Measurements from ENCODE around the gene ENDOV.

ENDOV gene

DNA sequence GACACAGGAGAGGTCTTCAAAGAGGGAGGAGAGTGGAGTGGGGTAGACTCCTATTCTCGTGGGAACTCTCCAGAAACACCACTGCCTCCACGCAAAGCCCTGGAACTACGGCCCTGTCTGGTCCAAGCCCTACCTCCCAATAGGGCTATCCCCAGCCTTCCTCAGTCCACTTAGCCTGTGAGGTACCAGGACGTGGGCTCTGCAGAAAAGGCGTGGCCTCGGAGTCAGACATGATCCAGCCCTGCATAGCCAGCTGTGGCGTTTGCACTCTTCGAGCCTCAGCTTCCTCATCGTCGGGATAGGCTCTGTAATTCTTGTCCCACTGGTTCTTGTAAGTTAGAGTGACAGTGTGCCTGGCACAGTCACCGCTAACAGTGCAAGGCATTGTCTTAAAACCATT is 13.8 kb downstream of the ENDOV start:
- POLR2A ChIA-PET = no interaction called here

DNA sequence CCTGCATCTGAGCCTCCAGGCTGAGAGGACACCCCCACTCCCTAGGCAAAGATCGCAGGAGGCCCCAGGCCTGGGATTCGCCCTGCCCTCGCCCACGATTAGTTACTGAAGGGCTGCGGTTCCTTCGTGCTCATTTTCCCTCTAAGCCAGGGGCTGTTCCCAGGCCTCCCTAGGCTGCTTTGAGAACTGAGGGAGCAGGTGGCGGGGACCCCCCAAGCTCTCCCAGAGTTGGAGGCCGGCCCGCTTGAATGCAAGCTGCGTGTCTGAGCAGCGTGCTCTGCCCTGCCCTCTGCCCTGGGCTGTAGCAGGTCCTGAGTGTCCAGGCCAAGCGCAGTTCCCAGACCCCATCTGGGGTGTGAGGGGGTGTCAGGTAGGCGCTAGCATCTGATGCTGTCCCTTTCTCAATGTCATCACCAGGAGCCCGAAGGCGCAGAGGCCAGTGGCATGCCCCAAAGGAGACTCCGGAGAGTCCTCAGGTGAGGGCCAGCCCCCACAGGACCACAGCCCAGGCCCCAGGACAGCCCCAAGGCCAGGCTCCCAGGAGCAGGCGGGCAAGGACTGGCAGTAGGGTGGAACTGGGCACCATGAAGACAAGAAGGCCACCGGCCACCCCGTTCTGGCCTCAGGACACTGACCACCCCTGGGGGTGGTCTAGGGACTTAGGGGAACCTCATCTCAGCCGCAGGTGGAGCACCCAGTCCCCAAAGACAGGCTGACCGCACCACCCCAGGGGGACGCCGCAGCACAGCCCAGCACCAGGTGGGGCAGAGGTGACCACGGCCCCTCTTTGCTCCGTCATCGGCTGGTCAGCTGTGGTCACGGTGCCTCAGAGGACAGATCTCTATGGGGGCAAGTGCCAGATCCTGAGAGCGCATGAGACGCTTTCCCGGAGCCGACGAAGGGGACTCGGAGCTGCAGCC is 14.6 kb downstream of the ENDOV start:
- ChIA-PET POLR2A (no interaction called here), CTCF (interaction anchor here (1.0 to 9.1 kb wide), 3 partner anchors 14 to 540 kb away, joined by 3 to 140 read pairs (median 32); partner anchors contain the start of gene ENDOV)
- TF ChIP-seq, protein P1, sequence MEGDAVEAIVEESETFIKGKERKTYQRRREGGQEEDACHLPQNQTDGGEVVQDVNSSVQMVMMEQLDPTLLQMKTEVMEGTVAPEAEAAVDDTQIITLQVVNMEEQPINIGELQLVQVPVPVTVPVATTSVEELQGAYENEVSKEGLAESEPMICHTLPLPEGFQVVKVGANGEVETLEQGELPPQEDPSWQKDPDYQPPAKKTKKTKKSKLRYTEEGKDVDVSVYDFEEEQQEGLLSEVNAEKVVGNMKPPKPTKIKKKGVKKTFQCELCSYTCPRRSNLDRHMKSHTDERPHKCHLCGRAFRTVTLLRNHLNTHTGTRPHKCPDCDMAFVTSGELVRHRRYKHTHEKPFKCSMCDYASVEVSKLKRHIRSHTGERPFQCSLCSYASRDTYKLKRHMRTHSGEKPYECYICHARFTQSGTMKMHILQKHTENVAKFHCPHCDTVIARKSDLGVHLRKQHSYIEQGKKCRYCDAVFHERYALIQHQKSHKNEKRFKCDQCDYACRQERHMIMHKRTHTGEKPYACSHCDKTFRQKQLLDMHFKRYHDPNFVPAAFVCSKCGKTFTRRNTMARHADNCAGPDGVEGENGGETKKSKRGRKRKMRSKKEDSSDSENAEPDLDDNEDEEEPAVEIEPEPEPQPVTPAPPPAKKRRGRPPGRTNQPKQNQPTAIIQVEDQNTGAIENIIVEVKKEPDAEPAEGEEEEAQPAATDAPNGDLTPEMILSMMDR (IDR thresholded peaks at IDR 0.05; ENCODE audit: insufficient read depth, low read length, missing control alignments) = no peak

More for the DNA sequence above, 13.8 kb downstream of the ENDOV start:
- no peak overlapping the region for H3K4me3 ChIP-seq (ENCODE audit: low read depth, low read length)
- TF ChIP-seq, protein P1 (IDR thresholded peaks at IDR 0.05; ENCODE audit: insufficient read depth, low read length, missing control alignments) = no peak
- CTCF ChIA-PET = interaction anchor here (1.1 to 9.1 kb wide), 5 partner anchors 9 to 553 kb away, joined by 4 to 140 read pairs (median 17); partner anchors contain the start of gene ENDOV
- DNase-seq (ENCODE audit: low read depth, low spot score) = no peak

DNA sequence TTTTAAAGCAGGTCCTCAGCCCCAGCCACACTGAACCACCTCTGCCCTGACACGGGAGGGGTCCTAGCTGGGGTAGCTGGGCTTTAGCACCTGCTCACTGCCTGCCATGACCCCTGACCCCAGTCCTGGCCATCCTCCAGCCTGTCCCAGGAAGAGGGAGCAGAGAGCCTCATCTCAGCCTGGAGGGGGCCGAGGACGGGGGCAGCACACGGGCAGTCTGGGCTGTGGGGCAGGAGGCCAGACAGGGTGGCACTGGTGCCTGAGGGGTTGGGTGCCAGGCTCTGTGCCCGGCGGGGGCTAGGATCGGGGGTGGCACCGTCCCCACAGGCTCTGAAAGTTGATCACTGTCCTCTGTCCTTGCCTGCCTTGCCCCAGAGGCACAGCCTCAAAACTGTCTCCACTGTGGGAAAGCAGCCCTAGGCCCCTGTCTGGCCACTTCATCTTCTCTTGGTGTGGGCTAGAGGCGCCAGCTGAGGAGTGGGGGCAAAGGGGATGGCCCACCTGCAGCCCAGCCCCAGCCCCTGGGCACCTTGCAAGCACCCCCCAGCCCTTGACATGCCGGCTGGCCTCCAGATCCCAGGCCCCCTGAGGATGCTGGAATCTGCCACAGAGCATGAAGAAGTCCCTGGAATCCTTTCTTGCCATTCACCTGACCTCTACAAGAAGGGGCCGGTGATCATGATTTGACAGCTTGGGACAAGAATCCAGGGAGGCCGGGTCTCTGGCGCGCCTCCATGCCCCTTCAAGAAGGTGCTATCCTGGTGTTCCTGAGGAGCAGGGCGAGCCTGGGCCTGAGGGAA is 15.7 kb downstream of the ENDOV start:
- DNase-seq (ENCODE audit: low read depth, low spot score) = no peak
- CTCF ChIA-PET = interaction anchor here (1.0 to 9.1 kb wide), 2 partner anchors 142 to 539 kb away, joined by 3 to 140 read pairs; no protein-coding TSS in a partner anchor
- POLR2A ChIA-PET = interaction anchor here (0.7 kb wide), 1 partner anchor 24 kb away, joined by 4 read pairs; no protein-coding TSS in a partner anchor

More for the DNA sequence above, 14.6 kb downstream of the ENDOV start:
- DNase-seq (ENCODE audit: low read depth, low spot score) = no peak
- no peak overlapping the region for H3K4me3 ChIP-seq (ENCODE audit: low read depth, low read length)

DNA sequence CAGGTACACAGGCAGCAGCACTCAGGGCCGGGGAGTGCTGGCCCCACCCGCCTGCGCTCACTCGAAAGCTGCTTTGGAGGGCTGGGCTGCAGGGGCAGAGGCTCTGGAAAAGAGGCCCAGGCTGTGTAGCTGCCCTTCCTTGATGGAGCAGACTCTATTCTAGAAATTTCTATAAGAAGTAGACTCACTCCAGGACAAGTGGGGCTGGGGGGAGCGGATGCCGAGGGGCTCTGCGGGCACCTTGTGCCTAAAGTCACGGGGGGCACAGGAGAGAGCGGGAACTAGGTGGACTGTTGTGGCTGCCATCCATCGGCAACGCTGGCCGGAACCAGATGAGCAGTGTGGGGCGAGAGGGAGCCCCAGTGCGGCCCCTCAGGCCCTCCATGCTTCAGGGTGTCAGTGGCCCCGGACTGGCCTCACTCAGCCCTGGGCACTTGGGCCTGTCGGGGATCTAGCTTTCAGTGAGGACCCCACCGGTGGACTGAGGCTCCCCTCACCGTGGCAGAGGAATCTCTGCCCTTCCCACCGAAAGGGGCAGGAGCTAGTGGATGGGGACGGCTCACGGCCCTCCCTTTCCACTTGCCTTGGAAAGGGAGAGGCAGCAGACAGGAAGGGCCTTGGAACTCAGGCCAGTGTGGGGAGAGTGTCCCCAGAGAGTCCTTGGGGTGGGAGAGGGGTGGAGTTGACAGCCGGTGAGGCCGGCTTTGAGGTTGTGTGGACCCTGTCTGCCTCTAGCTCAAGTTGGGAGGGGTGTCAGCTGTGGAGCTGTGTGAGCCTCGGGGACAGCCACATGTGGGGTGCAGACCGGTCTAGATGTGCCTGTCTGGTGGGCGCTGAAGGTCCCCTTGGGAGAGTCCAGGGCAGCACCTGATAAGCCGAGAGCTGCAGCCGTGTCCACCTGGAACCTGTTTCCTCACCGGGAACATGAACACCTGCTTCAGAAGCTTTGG is 16.6 kb downstream of the ENDOV start:
- ChIA-PET POLR2A (interaction anchor here (0.7 to 1.3 kb wide), 2 partner anchors 23 kb away, joined by 4 read pairs; no protein-coding TSS in a partner anchor), CTCF (interaction anchor here (1.0 to 9.1 kb wide), 2 partner anchors 141 to 538 kb away, joined by 3 to 140 read pairs; no protein-coding TSS in a partner anchor)
- no peak for DNase-seq (ENCODE audit: low read depth, low spot score)
- TF ChIP-seq, protein P1 (IDR thresholded peaks at IDR 0.05; ENCODE audit: insufficient read depth, low read length, missing control alignments) = no peak
- H3K4me3 ChIP-seq (ENCODE audit: low read depth, low read length) = no peak overlapping the region

More for the DNA sequence above, 15.7 kb downstream of the ENDOV start:
- no peak overlapping the region for H3K4me3 ChIP-seq (ENCODE audit: low read depth, low read length)
- TF ChIP-seq, protein P1 (IDR thresholded peaks at IDR 0.05; ENCODE audit: insufficient read depth, low read length, missing control alignments) = no peak

DNA sequence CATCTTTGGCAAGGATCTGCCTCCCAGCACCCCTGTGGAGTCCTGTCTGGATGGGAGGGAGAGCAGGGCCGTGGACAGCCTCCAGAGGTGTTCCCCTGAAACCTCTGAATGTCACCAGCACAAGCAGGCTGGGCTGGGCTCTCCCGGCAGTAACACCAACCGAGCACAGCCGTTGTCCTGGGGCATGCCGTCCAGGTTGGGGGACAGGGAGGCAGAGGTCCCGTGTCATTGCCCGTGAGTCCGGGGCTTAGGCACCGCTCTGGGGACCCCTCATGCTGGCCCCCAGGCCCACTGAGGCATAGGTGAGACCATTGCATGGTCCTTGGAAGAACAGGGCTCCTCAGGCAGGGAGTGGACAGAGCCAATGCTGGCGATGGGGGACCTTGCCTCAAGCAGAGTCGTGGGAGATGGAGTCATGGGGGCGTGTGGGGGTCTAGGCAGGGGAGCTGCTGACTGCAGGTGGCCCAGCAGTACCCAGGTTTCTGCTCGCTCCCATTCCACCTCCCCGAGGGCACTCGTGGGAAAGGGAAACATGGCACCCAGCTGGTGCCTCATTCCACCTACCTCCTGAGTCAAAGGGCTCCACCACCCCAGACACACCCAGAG is 17.5 kb downstream of the ENDOV start:
- ChIA-PET POLR2A (interaction anchor here (1.3 kb wide), 1 partner anchor 22 kb away, joined by 4 read pairs; no protein-coding TSS in a partner anchor), CTCF (interaction anchor here (1.0 kb wide), 1 partner anchor 552 kb away, joined by 3 read pairs; no protein-coding TSS in a partner anchor)
- TF ChIP-seq, protein P1 (IDR thresholded peaks at IDR 0.05; ENCODE audit: insufficient read depth, low read length, missing control alignments) = no peak
- no peak for DNase-seq (ENCODE audit: low read depth, low spot score)
- H3K4me3 ChIP-seq (ENCODE audit: low read depth, low read length) = no peak overlapping the region

Data from AG04449 (cell line).